HepG2 (cell line): ENCODE measurements around the gene BIRC5. TPM values are rescaled to one million over a fixed set of nuclear protein-coding genes. Genes with fewer than 3 reads are reported as not detected.

ENCODE experiments used
- AGO1 ChIP-seq: fragments of 200-400 bp; formaldehyde crosslinking; IDR thresholded peaks from 2 replicates; pipeline ENCODE4 v1.6.1; 2017; ENCODE audit warnings: mild to moderate bottlenecking, low read depth, low read length, moderate library complexity; ENCODE audit not compliant: poor library complexity, severe bottlenecking
- CBFB ChIP-seq: sonication (generic); formaldehyde crosslinking; IDR thresholded peaks from 2 replicates; pipeline ENCODE4 v1.4.0; 2020; ENCODE audit warnings: missing genetic modification reagents
- HDAC2 ChIP-seq: sonication (generic); formaldehyde crosslinking; IDR thresholded peaks from 2 replicates; pipeline ENCODE4 v1.4.0; 2020; ENCODE audit warnings: missing genetic modification reagents
- HOXA7 ChIP-seq: sonication (generic); formaldehyde crosslinking; IDR thresholded peaks from 2 replicates; pipeline ENCODE4 v1.8.1; 2022; ENCODE audit warnings: mild to moderate bottlenecking, missing genetic modification reagents, moderate library complexity
- KDM6A ChIP-seq: IDR thresholded peaks from 2 replicates; pipeline ENCODE4 v1.6.1; 2016; ENCODE audit warnings: low read depth
- MTF2 ChIP-seq: sonication (generic); formaldehyde crosslinking; IDR thresholded peaks from 2 replicates; pipeline ENCODE4 v1.5.0; 2020; ENCODE audit warnings: missing genetic modification reagents, borderline replicate concordance
- NCOA1 ChIP-seq: sonication (generic); formaldehyde crosslinking; IDR thresholded peaks from 2 replicates; pipeline ENCODE4 v1.9.0; 2021; ENCODE audit warnings: missing genetic modification reagents
- ONECUT2 ChIP-seq: sonication (generic); formaldehyde crosslinking; IDR thresholded peaks from 2 replicates; pipeline ENCODE4 v1.4.0; 2020; ENCODE audit warnings: missing genetic modification reagents
- PCBP2 ChIP-seq: fragments of 200-400 bp; formaldehyde crosslinking; optimal IDR thresholded peaks from 2 replicates; pipeline ENCODE3; 2018; ENCODE audit warnings: low read length, low read depth; ENCODE audit not compliant: poor library complexity, severe bottlenecking
- RELA ChIP-seq: sonication (generic); formaldehyde crosslinking; IDR thresholded peaks from 2 replicates; pipeline ENCODE4 v1.4.0; 2020; ENCODE audit warnings: missing genetic modification reagents
- TBL1XR1 ChIP-seq: fragments of 150-350 bp; IDR thresholded peaks from 2 replicates; pipeline ENCODE4 v1.6.1; 2014; ENCODE audit warnings: borderline replicate concordance, low read length; ENCODE audit not compliant: partially characterized antibody
- ZMAT3 ChIP-seq: sonication (generic); formaldehyde crosslinking; conservative IDR thresholded peaks from 2 replicates; pipeline ENCODE4 v1.7.0; 2021; ENCODE audit warnings: missing genetic modification reagents
- ZNF121 ChIP-seq: sonication (generic); formaldehyde crosslinking; IDR thresholded peaks from 2 replicates; pipeline ENCODE4 v1.5.0; 2020; ENCODE audit warnings: mild to moderate bottlenecking, missing genetic modification reagents
- ZNF24 ChIP-seq: fragments of 450-650 bp; IDR thresholded peaks from 2 replicates; pipeline ENCODE4 v1.6.1; 2017; ENCODE audit warnings: antibody characterized with exemption, mild to moderate bottlenecking
- ZNF274 ChIP-seq: sonication (generic); formaldehyde crosslinking; IDR thresholded peaks from 2 replicates; pipeline ENCODE4 v1.5.1; 2020; ENCODE audit warnings: mild to moderate bottlenecking, missing genetic modification reagents
- ZNF382 ChIP-seq: sonication (generic); formaldehyde crosslinking; IDR thresholded peaks from 2 replicates; pipeline ENCODE4 v1.5.0; 2020; ENCODE audit warnings: missing genetic modification reagents, mild to moderate bottlenecking, borderline replicate concordance
- ZNF7 ChIP-seq: IDR thresholded peaks from 2 replicates; pipeline ENCODE4 v1.6.1; 2016; ENCODE audit warnings: missing biosample characterization, missing genetic modification reagents
- ZNF703 ChIP-seq: sonication (generic); formaldehyde crosslinking; IDR thresholded peaks from 2 replicates; pipeline ENCODE4 v1.5.1; 2020; ENCODE audit warnings: missing genetic modification reagents, mild to moderate bottlenecking, moderate library complexity, borderline replicate concordance
- ZNF883 ChIP-seq: sonication (generic); formaldehyde crosslinking; IDR thresholded peaks from 2 replicates; pipeline ENCODE4 v1.5.1; 2020; ENCODE audit warnings: mild to moderate bottlenecking, missing genetic modification reagents; ENCODE audit errors: not compliant biosample characterization
- polyA plus RNA-seq, 8 experiments: library from polyadenylated mRNA; depleted of rRNA in 3 of 8; stranded (reverse) in 7 of 8; unstranded in 1 of 8; fragments of >200 nt; fragmentation: Illumina TruSeq in 4 of 8; extraction: Trizol in 4 of 8; gene quantifications; 2 replicates each; pipeline versions ENCODE4 v1.2.1 to v1.2.3, GENCODE V29; 2011 to 2016; ENCODE audit warnings: low read depth in 4 of 8, missing spikeins in 1 of 8, mixed read lengths in 1 of 8; ENCODE audit not compliant: insufficient read depth in 1 of 8
- total RNA-seq, 5 experiments: library from RNA; depleted of rRNA; stranded (reverse); fragments of >200 nt; fragmentation: Illumina TruSeq; extraction: Trizol; gene quantifications; 2 replicates each; pipeline ENCODE4 v1.2.3, GENCODE V29; 2016; ENCODE audit warnings: low read depth in 1 of 5
- TF ChIP-seq, protein P1 (sequence below): fragments of 450-650 bp; IDR thresholded peaks from 2 replicates; pipeline ENCODE4 v1.6.1; 2016
- TF ChIP-seq, protein P2 (sequence below): sonication (generic); formaldehyde crosslinking; IDR thresholded peaks from 2 replicates; pipeline ENCODE4 v1.5.1; 2020; ENCODE audit warnings: missing genetic modification reagents, mild to moderate bottlenecking, borderline replicate concordance
- TF ChIP-seq, protein P3 (sequence below): sonication (generic); formaldehyde crosslinking; IDR thresholded peaks from 2 replicates; pipeline ENCODE4 v1.8.1; 2022; ENCODE audit warnings: low read depth, mild to moderate bottlenecking, missing genetic modification reagents
- TF ChIP-seq, protein P4 (sequence below): sonication (generic); formaldehyde crosslinking; IDR thresholded peaks from 2 replicates; pipeline ENCODE4 v1.4.0; 2020; ENCODE audit warnings: mild to moderate bottlenecking, missing genetic modification reagents
- TF ChIP-seq, protein P5 (sequence below): sonication (generic); formaldehyde crosslinking; IDR thresholded peaks from 2 replicates; pipeline ENCODE4 v1.8.1; 2023; ENCODE audit warnings: mild to moderate bottlenecking, missing genetic modification reagents, borderline replicate concordance

BIRC5 gene
- total and polyA plus RNA-seq, 2 of the 13 experiments (the other 11 are each of a cell fraction or from before 2014, with no cell fraction given) = 30.3 to 135 TPM

- TF ChIP-seq PCBP2 = no peak
- TF ChIP-seq, protein P1, sequence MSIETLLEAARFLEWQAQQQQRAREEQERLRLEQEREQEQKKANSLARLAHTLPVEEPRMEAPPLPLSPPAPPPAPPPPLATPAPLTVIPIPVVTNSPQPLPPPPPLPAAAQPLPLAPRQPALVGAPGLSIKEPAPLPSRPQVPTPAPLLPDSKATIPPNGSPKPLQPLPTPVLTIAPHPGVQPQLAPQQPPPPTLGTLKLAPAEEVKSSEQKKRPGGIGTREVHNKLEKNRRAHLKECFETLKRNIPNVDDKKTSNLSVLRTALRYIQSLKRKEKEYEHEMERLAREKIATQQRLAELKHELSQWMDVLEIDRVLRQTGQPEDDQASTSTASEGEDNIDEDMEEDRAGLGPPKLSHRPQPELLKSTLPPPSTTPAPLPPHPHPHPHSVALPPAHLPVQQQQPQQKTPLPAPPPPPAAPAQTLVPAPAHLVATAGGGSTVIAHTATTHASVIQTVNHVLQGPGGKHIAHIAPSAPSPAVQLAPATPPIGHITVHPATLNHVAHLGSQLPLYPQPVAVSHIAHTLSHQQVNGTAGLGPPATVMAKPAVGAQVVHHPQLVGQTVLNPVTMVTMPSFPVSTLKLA = peak; percentile 82
- TF ChIP-seq KDM6A (CRISPR knock-in tag) = no peak
- TF ChIP-seq ZNF703 (CRISPR knock-in tag) = peak; percentile 23; the same call in 1 of the 2 replicates
- TF ChIP-seq, protein P2, sequence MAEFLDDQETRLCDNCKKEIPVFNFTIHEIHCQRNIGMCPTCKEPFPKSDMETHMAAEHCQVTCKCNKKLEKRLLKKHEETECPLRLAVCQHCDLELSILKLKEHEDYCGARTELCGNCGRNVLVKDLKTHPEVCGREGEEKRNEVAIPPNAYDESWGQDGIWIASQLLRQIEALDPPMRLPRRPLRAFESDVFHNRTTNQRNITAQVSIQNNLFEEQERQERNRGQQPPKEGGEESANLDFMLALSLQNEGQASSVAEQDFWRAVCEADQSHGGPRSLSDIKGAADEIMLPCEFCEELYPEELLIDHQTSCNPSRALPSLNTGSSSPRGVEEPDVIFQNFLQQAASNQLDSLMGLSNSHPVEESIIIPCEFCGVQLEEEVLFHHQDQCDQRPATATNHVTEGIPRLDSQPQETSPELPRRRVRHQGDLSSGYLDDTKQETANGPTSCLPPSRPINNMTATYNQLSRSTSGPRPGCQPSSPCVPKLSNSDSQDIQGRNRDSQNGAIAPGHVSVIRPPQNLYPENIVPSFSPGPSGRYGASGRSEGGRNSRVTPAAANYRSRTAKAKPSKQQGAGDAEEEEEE = no peak
- TF ChIP-seq, protein P3, sequence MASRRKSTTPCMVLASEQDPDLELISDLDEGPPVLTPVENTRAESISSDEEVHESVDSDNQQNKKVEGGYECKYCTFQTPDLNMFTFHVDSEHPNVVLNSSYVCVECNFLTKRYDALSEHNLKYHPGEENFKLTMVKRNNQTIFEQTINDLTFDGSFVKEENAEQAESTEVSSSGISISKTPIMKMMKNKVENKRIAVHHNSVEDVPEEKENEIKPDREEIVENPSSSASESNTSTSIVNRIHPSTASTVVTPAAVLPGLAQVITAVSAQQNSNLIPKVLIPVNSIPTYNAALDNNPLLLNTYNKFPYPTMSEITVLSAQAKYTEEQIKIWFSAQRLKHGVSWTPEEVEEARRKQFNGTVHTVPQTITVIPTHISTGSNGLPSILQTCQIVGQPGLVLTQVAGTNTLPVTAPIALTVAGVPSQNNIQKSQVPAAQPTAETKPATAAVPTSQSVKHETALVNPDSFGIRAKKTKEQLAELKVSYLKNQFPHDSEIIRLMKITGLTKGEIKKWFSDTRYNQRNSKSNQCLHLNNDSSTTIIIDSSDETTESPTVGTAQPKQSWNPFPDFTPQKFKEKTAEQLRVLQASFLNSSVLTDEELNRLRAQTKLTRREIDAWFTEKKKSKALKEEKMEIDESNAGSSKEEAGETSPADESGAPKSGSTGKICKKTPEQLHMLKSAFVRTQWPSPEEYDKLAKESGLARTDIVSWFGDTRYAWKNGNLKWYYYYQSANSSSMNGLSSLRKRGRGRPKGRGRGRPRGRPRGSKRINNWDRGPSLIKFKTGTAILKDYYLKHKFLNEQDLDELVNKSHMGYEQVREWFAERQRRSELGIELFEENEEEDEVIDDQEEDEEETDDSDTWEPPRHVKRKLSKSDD = peak; percentile 90; the same call in 1 of the 2 replicates
- peak; percentile 71; the same call in 1 of the 2 replicates for TF ChIP-seq CBFB (CRISPR knock-in tag)
- TF ChIP-seq NCOA1 (CRISPR knock-in tag) = no peak
- TF ChIP-seq, protein P4, sequence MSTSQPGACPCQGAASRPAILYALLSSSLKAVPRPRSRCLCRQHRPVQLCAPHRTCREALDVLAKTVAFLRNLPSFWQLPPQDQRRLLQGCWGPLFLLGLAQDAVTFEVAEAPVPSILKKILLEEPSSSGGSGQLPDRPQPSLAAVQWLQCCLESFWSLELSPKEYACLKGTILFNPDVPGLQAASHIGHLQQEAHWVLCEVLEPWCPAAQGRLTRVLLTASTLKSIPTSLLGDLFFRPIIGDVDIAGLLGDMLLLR (CRISPR knock-in tag) = peak; percentile 91
- no peak for TF ChIP-seq MTF2 (CRISPR knock-in tag)
- peak; percentile 81; the same call in 1 of the 2 replicates for TF ChIP-seq HOXA7
- TF ChIP-seq ZNF883 (CRISPR knock-in tag) = peak; percentile 96
- TF ChIP-seq AGO1 = peak; percentile 36
- no peak for TF ChIP-seq ZNF382 (CRISPR knock-in tag)
- TF ChIP-seq, protein P5, sequence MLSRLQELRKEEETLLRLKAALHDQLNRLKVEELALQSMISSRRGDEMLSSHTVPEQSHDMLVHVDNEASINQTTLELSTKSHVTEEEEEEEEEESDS (CRISPR knock-in tag) = peak; percentile 53; the same call in 1 of the 2 replicates
- no peak for TF ChIP-seq ZNF24
- no peak; the same call in 1 of the 2 replicates for TF ChIP-seq ZNF121 (CRISPR knock-in tag)
- TF ChIP-seq ZNF274 (CRISPR knock-in tag) = peak; percentile 96
- no peak for TF ChIP-seq ZNF7 (CRISPR knock-in tag)
- no peak for TF ChIP-seq ONECUT2 (CRISPR knock-in tag)
- TF ChIP-seq HDAC2 = peak; percentile 88
- no peak for TF ChIP-seq RELA
- peak; percentile 65 for TF ChIP-seq TBL1XR1
- 0 out of 2 replicates have a peak, but pooled peaks have one; percentile 61 for TF ChIP-seq ZMAT3 (CRISPR knock-in tag)
Measured at GRCh38 chr17:78214016-78214705, at the start of gene BIRC5 (continued).
